ENCODE measurements around the gene DNMT3A.
"Not testable (repeated sequence)": the region's sequence is repeated elsewhere in the genome, so short reads cannot be mapped to it uniquely, and the experiment has no call there.

Gene DNMT3A

DNA sequence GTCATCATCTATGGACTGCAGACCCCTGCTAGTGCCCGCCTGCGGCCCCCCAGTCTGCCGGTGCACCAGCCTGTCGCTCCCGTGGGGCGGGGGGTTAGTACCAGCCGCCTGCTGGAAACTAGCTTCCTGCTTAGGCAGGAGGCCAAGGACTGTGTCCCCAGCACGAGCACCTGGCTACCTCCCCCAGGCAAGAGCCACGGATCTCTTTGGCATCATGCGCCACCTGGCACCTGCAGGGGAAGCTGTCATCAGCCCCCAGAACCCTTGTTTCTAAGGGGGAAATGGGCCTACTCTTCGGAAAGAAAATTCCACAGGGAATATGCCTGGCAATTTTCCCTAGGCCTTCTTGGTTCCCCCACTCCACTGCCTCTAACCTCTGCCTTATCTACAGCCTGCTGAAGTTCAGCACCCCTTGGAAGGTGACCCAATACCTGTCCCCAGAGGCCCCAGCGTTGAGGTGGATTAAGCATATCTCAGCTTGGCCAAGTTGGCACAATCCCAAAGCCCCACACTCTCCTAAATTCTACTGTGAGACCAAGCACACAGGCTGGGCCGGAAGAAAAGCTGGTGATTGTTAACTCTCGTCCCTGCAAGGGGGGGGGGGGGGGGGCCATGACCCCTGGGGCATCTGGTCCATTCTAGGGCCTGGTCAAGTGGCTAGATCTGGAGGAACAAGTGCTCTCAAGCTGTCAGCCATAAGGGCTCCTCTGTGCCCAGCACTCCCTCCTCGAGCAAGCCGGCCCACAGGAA is 111.4 kb downstream of the DNMT3A start:
- no peak for DNase-seq

DNA sequence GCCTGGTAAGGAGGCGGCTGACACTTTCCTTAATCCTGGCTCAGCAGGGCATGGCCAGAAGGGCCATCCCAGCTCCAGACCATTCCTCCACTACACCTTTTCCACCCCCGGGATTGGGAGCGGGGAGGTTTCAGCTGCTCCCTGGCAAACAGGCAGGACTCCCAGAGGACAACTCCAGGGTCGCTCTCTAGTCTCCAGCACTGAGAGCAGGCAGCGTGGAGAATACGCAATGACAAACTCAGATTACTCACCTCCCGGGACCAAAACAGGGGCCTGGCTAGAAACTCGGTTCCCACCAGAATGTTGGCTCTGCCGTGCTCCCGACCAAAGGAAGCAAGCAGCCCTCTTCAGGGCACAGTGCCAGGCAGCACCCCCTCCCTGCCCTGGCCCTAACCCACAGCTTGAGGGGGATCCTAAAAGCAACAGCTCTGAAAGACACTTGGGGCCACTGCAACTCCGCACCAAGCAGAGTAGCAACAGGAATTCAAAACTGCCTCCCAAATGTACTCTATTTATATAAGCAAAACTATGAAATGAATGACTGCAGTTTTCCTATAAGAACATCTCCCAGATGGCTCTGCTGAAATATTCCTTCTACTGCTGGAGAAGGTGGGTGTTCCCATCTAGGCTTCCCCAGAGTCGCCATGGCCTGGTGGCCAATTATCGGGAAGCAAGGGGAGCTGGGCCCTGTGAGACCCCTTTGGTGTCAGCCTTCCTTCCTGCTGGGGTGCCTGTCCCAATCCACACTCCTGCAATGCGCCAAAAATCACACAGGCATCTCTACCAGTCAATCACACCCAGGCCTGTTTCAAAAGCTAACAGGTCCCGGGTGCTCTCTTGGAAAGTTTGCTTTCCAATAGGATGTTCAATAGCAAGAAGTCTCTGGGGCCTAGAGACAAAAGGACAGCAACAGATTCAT is 112.2 kb downstream of the DNMT3A start:
- no peak for DNase-seq

- DNase-seq: peak; percentile 75
Measured at GRCh38 chr2:25228848-25229278, 112.9 kb downstream of the DNMT3A start.

DNA sequence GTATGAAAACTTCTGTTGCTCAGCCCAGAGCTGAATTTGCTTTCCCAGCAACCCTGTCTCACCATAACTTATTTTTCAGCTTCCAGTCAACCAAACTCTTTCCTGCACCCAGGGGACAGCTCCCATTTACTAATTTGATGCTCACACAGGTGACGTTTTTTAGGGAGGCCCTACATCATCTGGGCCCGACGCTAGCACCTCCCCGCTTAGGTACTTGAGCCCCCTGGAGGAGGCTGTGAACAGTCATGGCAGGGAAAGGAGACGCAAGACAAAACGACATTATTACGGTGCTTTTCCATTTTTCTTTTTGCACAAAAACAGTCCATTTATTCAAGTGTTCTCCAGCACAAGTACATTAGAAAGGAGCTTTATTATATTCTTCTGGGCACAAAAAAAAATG is 114.1 kb downstream of the DNMT3A start:
- DNase-seq: no peak

DNA sequence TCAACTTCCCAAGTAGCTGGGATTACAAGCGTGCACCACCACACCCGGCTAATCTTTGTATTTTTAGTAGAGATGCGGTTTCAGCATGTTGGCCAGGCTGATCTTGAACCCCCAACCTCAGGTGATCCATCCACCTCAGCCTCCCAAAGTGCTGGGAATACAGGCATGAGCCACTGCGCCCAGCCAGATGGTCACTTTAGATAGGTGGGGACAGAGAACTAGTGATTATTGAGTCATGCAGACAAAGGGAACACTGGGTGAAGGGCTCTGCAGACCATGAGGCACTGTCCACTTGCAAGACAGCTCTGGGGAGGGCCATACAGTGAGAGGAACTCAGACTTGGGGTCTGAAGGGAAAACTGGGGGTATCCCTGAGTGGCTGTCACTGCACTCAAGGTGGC is 114.9 kb downstream of the DNMT3A start:
- no peak for DNase-seq

DNA sequence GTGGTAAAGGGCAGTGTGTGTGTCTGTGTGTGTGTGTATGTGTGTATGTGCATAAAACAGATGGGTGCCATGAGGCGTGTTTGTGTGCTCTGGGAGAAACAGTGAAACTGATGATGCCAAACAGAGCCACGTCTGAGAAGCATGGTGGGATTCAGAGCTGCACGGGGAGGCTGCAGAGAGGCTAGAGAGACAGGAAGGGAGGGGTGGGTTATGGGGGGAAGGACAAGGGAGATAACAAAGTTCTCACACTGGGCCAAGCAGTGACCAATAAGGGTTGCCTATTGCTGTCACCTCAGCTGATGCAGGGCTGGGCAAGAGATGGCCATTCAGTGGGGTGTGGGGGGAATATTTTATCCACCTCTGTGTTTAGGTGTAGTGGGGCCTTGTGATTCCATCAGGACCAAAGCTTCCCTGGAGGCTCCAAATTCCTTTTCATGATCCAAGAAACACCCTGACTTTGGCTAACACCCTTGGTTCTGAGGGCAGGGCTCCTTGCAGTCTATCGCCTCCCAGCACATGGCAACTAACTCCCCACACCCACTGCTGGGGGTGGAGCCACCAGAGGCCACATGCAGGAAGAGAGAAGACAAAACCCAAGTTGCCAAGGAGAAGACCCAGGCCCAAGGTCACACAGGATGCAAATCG is 119.1 kb downstream of the DNMT3A start:
- DNase-seq: no peak

DNA sequence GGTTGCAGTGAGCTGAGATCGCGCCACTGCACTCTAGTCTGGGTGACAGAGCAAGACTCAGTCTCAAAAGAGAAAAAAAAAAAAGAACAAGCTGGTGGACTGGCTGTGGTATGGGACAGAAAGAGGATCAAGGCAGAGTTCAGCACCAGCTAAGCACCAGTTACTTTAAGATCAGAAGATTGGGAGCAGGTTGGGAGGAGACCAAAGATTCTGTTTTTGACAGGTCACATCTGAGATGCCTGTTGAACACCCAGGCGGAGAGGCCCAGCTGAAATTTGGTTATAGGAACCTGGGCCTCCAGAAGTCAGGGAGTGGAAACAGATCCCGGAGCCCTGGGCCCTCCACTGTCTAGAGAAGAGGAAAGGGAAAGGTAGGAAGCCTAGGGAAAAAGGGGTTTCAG is 120.1 kb downstream of the DNMT3A start:
- DNase-seq: no peak

GRCh38 chr2:25220313-25220712 is 121.4 kb downstream of the DNMT3A start:
- no peak for DNase-seq

DNA sequence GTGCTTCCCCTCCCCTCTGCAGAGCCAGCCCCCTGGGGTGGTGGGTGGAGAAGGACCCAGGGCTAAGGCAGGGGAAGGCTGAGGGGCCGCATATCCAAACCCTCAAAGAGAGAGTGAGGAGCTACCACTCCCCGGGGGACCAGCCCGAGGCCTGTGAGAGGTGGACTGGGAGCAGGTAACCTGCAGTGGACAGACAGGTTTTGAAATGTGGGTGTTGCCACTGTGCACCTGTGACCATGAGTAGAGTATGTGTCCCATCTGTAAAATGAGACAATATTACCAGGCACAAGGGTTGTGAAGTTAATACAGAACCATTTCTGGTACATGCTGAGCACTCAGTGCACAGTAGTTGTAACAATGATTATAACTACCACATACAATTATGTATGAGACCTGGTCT is 122.1 kb downstream of the DNMT3A start:
- DNase-seq: no peak

GRCh38 chr2:25218100-25218499 is 123.6 kb downstream of the DNMT3A start:
- DNase-seq: no peak

DNA sequence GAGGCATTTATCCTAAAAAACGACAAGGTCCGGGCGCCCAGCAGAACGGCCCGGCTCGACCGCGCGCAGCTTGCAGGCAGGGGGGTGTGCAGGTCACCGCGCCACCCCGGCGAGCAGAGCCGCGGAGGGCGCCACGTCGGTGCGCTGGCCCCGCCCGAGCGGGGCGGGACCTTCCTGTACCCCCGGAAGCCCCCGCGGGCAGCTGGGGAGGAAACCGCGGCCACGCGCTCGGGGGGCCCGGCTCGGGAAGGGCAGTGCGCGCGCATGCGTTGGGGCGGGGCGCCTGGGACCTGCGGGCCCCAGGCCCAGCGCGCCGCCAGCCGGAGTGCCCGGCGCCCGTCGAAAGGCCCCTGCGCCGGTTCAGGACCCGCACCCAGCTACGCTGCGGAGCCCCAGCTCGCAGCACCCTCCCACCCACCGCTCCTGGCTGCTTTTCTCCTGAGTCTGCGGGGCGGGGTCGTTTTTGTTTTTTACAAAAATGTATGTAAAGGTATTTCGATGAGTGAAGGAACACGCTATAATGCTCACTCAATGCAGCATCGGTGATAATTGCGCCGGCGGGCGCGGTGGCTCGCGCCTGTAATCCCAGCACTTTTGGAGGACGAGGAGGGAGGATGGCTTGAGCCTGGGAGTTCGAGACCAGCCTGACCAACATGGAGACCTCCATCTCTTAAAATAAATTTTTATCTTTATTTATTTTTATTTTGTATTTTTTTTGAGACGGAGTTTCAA is 125.6 kb downstream of the DNMT3A start:
- no peak for DNase-seq

DNA sequence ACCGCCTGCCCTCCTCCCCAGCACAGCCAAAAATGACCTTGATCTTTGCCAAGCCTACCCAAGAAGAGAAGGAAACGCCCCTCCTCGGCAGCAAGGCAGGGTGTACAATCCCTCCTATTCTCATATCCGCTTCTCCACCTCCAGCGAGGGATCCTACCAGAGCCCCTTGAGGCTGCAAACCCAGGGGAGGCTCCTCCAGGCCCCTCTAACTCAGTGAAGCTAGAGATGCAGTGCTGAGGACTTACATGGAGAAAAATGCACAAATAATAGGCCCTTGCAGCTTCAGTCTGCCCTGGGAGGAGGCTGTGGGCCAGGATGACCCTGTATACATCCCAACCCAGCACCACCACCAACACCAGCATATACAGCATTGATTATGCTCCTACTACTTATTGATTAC is 126.5 kb downstream of the DNMT3A start:
- no peak for DNase-seq

DNA sequence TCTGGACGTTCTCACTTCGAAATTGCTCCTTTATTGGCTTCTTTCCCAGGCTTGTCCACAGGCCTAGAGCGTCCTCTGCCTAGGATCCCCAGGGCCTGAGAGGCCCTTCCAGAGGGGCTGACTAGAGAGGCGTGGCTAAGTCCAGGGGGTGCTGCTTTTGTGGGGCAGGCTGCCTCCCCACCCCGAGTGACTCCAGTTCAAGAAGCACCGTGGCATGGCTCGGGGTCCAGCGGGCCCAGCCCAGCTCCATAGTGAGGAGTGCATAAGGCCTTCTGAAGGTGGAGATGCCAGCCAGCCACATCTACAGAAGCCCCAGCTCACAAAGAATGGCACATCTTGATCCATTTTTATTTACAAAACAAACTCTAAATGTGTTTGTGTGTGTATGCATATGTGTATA is 128.5 kb downstream of the DNMT3A start:
- DNase-seq: no peak

DNA sequence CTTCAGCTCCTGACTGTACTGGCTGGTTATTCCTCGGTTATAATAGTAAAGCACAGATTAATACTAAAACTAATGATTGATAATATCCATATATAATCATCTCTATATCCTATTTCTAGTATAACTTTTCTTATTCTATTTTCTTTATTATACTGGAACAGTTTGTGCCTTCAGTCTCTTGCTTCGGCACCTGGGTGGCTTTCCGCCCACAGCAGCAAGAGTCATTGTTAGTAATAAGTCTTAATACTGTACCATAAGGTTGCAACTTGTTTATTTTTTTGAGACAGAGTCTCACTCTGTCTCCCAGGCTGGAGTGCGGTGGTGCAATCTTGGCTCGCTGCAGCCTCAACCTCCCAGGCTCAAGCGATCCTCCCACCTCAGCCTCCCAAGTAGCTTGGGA is 130.8 kb downstream of the DNMT3A start:
- not testable (repeated sequence) for DNase-seq

DNA sequence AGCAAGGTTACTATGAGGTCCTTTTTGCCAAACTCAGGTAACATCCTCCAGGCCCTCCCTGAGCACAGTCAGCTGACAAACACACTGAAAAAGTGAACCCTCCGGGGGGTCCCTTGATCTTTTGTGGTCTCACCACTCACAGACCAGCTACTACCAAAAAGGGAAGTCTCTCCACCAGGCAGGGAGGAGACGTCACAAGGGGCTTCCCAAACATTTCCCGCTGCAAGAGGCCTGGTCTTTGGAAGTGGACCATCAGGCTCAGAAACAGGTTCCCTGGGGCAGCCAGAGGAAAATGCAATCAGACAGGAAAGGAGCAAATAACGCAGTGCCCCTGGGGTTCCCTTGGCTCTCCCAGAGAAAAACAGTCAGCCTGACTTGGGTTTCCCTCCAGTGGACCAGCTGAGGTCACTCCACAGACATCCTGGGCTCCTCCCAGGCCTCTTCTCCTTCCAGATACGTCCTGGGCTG is 134.6 kb downstream of the DNMT3A start:
- no peak for DNase-seq

GRCh38 chr2:25204190-25204838 is 137.4 kb downstream of the DNMT3A start:
- DNase-seq: no peak

GRCh38 chr2:25202275-25202674 is 139.4 kb downstream of the DNMT3A start:
- DNase-seq: no peak

DNA sequence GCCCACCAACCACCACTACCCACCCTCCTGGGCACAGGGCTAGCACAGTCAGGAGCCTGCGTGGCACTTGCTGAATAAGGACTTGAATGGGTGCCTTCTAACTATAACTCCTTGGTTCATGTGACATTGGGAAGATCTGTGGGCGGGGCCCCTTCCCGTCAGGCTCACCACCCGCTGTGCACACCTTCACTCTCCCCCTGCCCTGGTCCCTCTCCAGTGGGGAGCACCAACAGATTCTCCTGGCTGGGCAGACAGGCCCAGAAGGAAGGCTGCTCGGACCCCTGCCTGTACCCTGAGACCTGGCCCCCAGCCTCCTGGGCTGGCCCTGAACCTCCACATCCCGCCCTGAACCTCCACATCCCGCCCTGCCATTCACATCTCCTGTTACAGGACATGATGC is 139.9 kb downstream of the DNMT3A start:
- DNase-seq: no peak

DNA sequence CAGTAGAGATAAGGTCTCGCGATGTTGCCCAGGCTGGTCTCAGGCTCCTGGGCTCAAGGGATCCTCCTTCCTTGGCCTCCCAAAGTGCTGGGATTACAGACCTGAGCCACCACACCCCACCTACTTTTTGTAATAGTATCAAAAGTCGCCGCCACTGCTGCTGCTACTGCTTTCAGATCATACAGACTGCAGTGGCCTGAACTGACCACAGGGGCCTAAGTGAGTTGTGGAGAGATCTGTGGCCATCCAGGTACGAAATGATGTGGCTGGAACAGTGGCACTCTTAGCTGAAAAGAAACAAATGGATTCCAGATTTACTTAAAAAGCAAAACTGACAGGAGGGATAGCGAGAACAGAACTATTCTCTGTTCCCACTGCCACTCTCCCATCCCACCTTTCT is 140.5 kb downstream of the DNMT3A start:
- no peak for DNase-seq

GRCh38 chr2:25198576-25198975 is 143.1 kb downstream of the DNMT3A start:
- no peak for DNase-seq

GRCh38 chr2:25198209-25198525 is 143.6 kb downstream of the DNMT3A start:
- DNase-seq: no peak
